K562 (cell line): ENCODE measurements around the gene USF2. TPM values are rescaled to one million over a fixed set of nuclear protein-coding genes. Genes with fewer than 3 reads are reported as not detected.

ENCODE experiments used
- ARID1B ChIP-seq: fragments of 450-650 bp; IDR thresholded peaks from 2 replicates; pipeline ENCODE4 v1.6.1; 2016; ENCODE audit warnings: antibody characterized with exemption, mild to moderate bottlenecking, inconsistent platforms
- E2F3 ChIP-seq: fragments of 250-450 bp; sonication (Bioruptor Pico); IDR thresholded peaks from 2 replicates; pipeline ENCODE4 v1.4.0; 2020; ENCODE audit warnings: mild to moderate bottlenecking
- FOSL1 ChIP-seq: fragments of 200-800 bp; sonication (Bioruptor generic); conservative IDR thresholded peaks from 2 replicates; pipeline ENCODE4 v1.6.1; 2016; ENCODE audit warnings: missing genetic modification characterization, missing compliant biosample characterization
- FOXK2 ChIP-seq, 2 experiments: fragments of 450-650 bp; IDR thresholded peaks in 1 of 2; conservative IDR thresholded peaks in 1 of 2; 2 replicates each; pipeline ENCODE4 v1.6.1; 2016; ENCODE audit warnings: low read depth in 2 of 2, mild to moderate bottlenecking in 1 of 2
- GTF2A2 ChIP-seq: IDR thresholded peaks from 2 replicates; pipeline ENCODE4 v1.6.1; 2016; ENCODE audit warnings: mild to moderate bottlenecking, missing genetic modification characterization, missing compliant biosample characterization
- HDAC6 ChIP-seq: IDR thresholded peaks from 2 replicates; pipeline ENCODE4 v1.6.1; 2012; ENCODE audit warnings: low read depth, mild to moderate bottlenecking, control low read depth, inconsistent platforms, low read length, moderate library complexity
- KLF13 ChIP-seq: fragments of 450-650 bp; IDR thresholded peaks from 2 replicates; pipeline ENCODE4 v1.6.1; 2016; ENCODE audit warnings: missing genetic modification characterization, low read depth, mild to moderate bottlenecking, missing compliant biosample characterization, moderate library complexity, borderline replicate concordance
- KLF16 ChIP-seq: IDR thresholded peaks from 2 replicates; pipeline ENCODE4 v1.6.1; 2016; ENCODE audit warnings: antibody characterized with exemption
- L3MBTL2 ChIP-seq: fragments of 450-650 bp; IDR thresholded peaks from 2 replicates; pipeline ENCODE4 v1.6.1; 2016; ENCODE audit warnings: mild to moderate bottlenecking, moderate library complexity
- LEF1 ChIP-seq: fragments of 450-650 bp; IDR thresholded peaks from 2 replicates; pipeline ENCODE4 v1.6.1; 2016; ENCODE audit warnings: mild to moderate bottlenecking
- MYNN ChIP-seq, 2 experiments: sonication (generic); formaldehyde crosslinking in 1 of 2; IDR thresholded peaks; 2 replicates each; pipeline versions ENCODE4 v1.5.0 to v1.6.1; 2016 to 2020; ENCODE audit warnings: antibody characterized with exemption in 1 of 2, missing genetic modification reagents in 1 of 2
- NFE2 ChIP-seq: IDR thresholded peaks from 2 replicates; pipeline ENCODE4 v1.6.1; 2014; ENCODE audit warnings: antibody characterized with exemption, low read depth
- NFRKB ChIP-seq: fragments of 450-650 bp; IDR thresholded peaks from 2 replicates; pipeline ENCODE4 v1.6.1; 2016; ENCODE audit warnings: low read depth
- NONO ChIP-seq, 2 experiments: fragments of 200-400 bp in 1 of 2; fragments of 450-650 bp in 1 of 2; formaldehyde crosslinking in 1 of 2; IDR thresholded peaks; 2 replicates each; pipeline ENCODE4 v1.6.1; 2017; ENCODE audit warnings: low read depth in 2 of 2, mild to moderate bottlenecking in 2 of 2, moderate library complexity in 2 of 2, low read length in 1 of 2
- POLR2AphosphoS2 ChIP-seq: IDR thresholded peaks from 2 replicates; pipeline ENCODE4 v1.6.1; 2012; ENCODE audit warnings: low read length, improper control_type of control experiment
- POLR2AphosphoS5 ChIP-seq: IDR thresholded peaks from 2 replicates; pipeline ENCODE4 v1.6.1; 2011; ENCODE audit warnings: mild to moderate bottlenecking, low read depth, low read length, moderate library complexity; ENCODE audit not compliant: control insufficient read depth, insufficient read depth
- PTBP1 ChIP-seq: fragments of 200-400 bp; formaldehyde crosslinking; IDR thresholded peaks from 2 replicates; pipeline ENCODE4 v1.6.1; 2017; ENCODE audit warnings: low read depth, low read length
- RCOR1 ChIP-seq, 2 experiments: IDR thresholded peaks; 2 replicates each; pipeline ENCODE4 v1.6.1; 2012; ENCODE audit warnings: low read depth in 2 of 2, low read length in 2 of 2, borderline replicate concordance in 1 of 2, improper control_type of control experiment in 1 of 2
- SREBF1 ChIP-seq: fragments of 150-350 bp; IDR thresholded peaks from 2 replicates; pipeline ENCODE4 v1.6.1; 2014; ENCODE audit warnings: antibody characterized with exemption, low read depth, low read length, borderline replicate concordance
- TAF9B ChIP-seq: fragments of 450-650 bp; IDR thresholded peaks from 2 replicates; pipeline ENCODE4 v1.6.1; 2018; ENCODE audit warnings: mild to moderate bottlenecking; ENCODE audit not compliant: partially characterized antibody
- TOE1 ChIP-seq, 2 experiments: fragments of 450-650 bp in 1 of 2; sonication (generic) in 1 of 2; formaldehyde crosslinking in 1 of 2; IDR thresholded peaks; 2 replicates each; pipeline versions ENCODE4 v1.7.1 to v1.8.0; 2016 to 2022; ENCODE audit warnings: borderline replicate concordance in 2 of 2, mild to moderate bottlenecking in 2 of 2, antibody characterized with exemption in 1 of 2, inconsistent platforms in 1 of 2, low read depth in 1 of 2, missing genetic modification reagents in 1 of 2, moderate library complexity in 1 of 2
- VEZF1 ChIP-seq: fragments of 200-800 bp; sonication (Bioruptor generic); IDR thresholded peaks from 2 replicates; pipeline ENCODE4 v1.6.1; 2017; ENCODE audit warnings: missing genetic modification characterization, missing compliant biosample characterization
- XRCC4 ChIP-seq: IDR thresholded peaks from one replicate; pipeline ENCODE4 v1.6.1; 2011; ENCODE audit not compliant: insufficient read depth, insufficient read length; ENCODE audit errors: extremely low read depth
- ZEB2 ChIP-seq: fragments of 450-650 bp; IDR thresholded peaks from 2 replicates; pipeline ENCODE4 v1.6.1; 2016
- ZKSCAN8 ChIP-seq: fragments of 200-800 bp; sonication (Bioruptor generic); IDR thresholded peaks from 2 replicates; pipeline ENCODE4 v1.6.1; 2016; ENCODE audit warnings: missing genetic modification characterization, missing compliant biosample characterization
- ZNF197 ChIP-seq: fragments of 200-800 bp; sonication (Bioruptor generic); IDR thresholded peaks from 2 replicates; pipeline ENCODE4 v1.6.1; 2016; ENCODE audit warnings: low read depth, missing genetic modification characterization, missing compliant biosample characterization
- ZNF764 ChIP-seq: fragments of 250-450 bp; sonication (Bioruptor Pico); IDR thresholded peaks from 2 replicates; pipeline ENCODE4 v1.4.0; 2020; ENCODE audit warnings: low read depth, mild to moderate bottlenecking, moderate library complexity
- polyA plus RNA-seq, 8 experiments: library from polyadenylated mRNA; depleted of rRNA in 4 of 8; stranded (reverse) in 5 of 8; unstranded in 3 of 8; fragments of >200 nt; fragmentation: Nextera tagmentation in 2 of 8; fragmentation: Illumina TruSeq in 1 of 8; extraction: Ambion mirVana in 2 of 8; extraction: Trizol in 1 of 8; gene quantifications; 2 replicates each; pipeline versions ENCODE4 v1.2.1 to v1.2.3, GENCODE V29; 2011 to 2014; ENCODE audit warnings: inconsistent platforms in 1 of 8, missing spikeins in 1 of 8
- total RNA-seq, 7 experiments: library from RNA; depleted of rRNA in 6 of 7; stranded (reverse); fragments of >200 nt in 6 of 7; fragmentation: Illumina TruSeq in 2 of 7; extraction: Trizol in 2 of 7; gene quantifications; 2 replicates each; pipeline versions ENCODE4 v1.2.1 to v1.2.3, GENCODE V29; 2011 to 2021; ENCODE audit warnings: low replicate concordance in 1 of 7
- TF ChIP-seq, protein P1 (sequence below): fragments of 250-450 bp; sonication (Bioruptor Pico); IDR thresholded peaks from 2 replicates; pipeline ENCODE4 v1.5.0; 2021

The USF2 gene
- total and polyA plus RNA-seq, 9 of the 15 experiments (the other 6 are each of a cell fraction or from before 2014, with no cell fraction given) = 0.27 to 93.7 (median 58.4) TPM

GRCh38 chr19:35220315-35220921, 48.3 kb upstream of the USF2 start (continued):
- peak; percentile 76 for TF ChIP-seq VEZF1
- TF ChIP-seq XRCC4 = no peak
- TF ChIP-seq NFRKB = peak; percentile 79
- TF ChIP-seq TOE1 (IDR thresholded peaks at IDR 0.05; ENCODE audit: borderline replicate concordance) = peak; percentile 96
- TF ChIP-seq TOE1 (CRISPR knock-in tag; IDR thresholded peaks at IDR 0.05; ENCODE audit: borderline replicate concordance, low read depth) = no peak
- TF ChIP-seq LEF1 = peak; percentile 96
- peak; percentile 48; the same call in 1 of the 2 replicates for TF ChIP-seq NFE2
- no peak for TF ChIP-seq HDAC6
- no peak for TF ChIP-seq E2F3 (CRISPR knock-in tag)
- peak in 1 of 2 experiments; percentile 44; a peak in 1 of 4 replicates for TF ChIP-seq FOXK2 (conservative IDR thresholded peaks at IDR 0.05 in 1 of 2, IDR thresholded peaks at IDR 0.05 in 1 of 2; ENCODE audit: low read depth in 2 of 2)
- no peak for TF ChIP-seq KLF13 (tag)
- TF ChIP-seq ARID1B = peak; percentile 97
- TF ChIP-seq SREBF1 = no peak
- TF ChIP-seq POLR2AphosphoS2 = no peak
- TF ChIP-seq GTF2A2 (tag) = 0 out of 2 replicates have a peak, but pooled peaks have one; percentile 28
- peak; percentile 83 for TF ChIP-seq L3MBTL2
- TF ChIP-seq FOSL1 (tag) = peak; percentile 44
- TF ChIP-seq TAF9B = peak; percentile 29
- peak; percentile 69; the same call in 1 of the 2 replicates for TF ChIP-seq ZKSCAN8 (CRISPR knock-in tag)
- TF ChIP-seq RCOR1 (IDR thresholded peaks at IDR 0.05; ENCODE audit: borderline replicate concordance in 1 of 2, low read depth in 2 of 2, low read length in 2 of 2) = peak; percentile 90 to 99
- TF ChIP-seq POLR2AphosphoS5 = peak; percentile 85
- peak in 1 of 2 experiments; percentile 17; a peak in 1 of 4 replicates for TF ChIP-seq NONO (IDR thresholded peaks at IDR 0.05; ENCODE audit: low read depth in 2 of 2, low read length in 1 of 2)
- peak; percentile 98 for TF ChIP-seq KLF16
- no peak for TF ChIP-seq ZNF764
- TF ChIP-seq ZEB2 = peak; percentile 92
- TF ChIP-seq ZNF197 (CRISPR knock-in tag) = 0 out of 2 replicates have a peak, but pooled peaks have one; percentile 69
- TF ChIP-seq MYNN (IDR thresholded peaks at IDR 0.05) = peak; percentile 45; the same call in 1 of the 2 replicates
- no peak for TF ChIP-seq MYNN (CRISPR knock-in tag; IDR thresholded peaks at IDR 0.05)
- TF ChIP-seq PTBP1 = 0 out of 2 replicates have a peak, but pooled peaks have one; percentile 20
- TF ChIP-seq, protein P1, sequence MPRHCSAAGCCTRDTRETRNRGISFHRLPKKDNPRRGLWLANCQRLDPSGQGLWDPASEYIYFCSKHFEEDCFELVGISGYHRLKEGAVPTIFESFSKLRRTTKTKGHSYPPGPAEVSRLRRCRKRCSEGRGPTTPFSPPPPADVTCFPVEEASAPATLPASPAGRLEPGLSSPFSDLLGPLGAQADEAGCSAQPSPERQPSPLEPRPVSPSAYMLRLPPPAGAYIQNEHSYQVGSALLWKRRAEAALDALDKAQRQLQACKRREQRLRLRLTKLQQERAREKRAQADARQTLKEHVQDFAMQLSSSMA = 0 out of 2 replicates have a peak, but pooled peaks have one; percentile 44
